Adrenal gland (tissue), 12 donors: Measurements from ENCODE around the gene GCG. TPM values are rescaled to one million over a fixed set of nuclear protein-coding genes. Genes with fewer than 3 reads are reported as not detected.

ENCODE experiments used
- DNase-seq, 7 donors: peaks; one replicate each; pipeline ENCODE4 v3.0.0-alpha.2; 2019 to 2020
- H3K27ac ChIP-seq, 5 donors: fragments of 200-600 bp; sonication (generic) in 4 of 5; 1 replicate in 3 of 5; 2 replicates in 2 of 5; pipeline versions ENCODE4 v1.5.1 to v1.8.0; 2016 to 2020; ENCODE audit warnings: mild to moderate bottlenecking in 1 of 5
- H3K27me3 ChIP-seq: fragments of 200-600 bp; 2 replicates; pipeline ENCODE4 v1.8.0; 2021
- H3K36me3 ChIP-seq, 2 donors: fragments of 200-600 bp; replicated peaks in 1 of 2; 1 replicate in 1 of 2; 2 replicates in 1 of 2; pipeline versions ENCODE4 v1.5.1 to v1.8.0; 2018 to 2022
- H3K4me1 ChIP-seq, 2 donors: fragments of 200-600 bp; replicated peaks in 1 of 2; 1 replicate in 1 of 2; 2 replicates in 1 of 2; pipeline versions ENCODE4 v1.5.1 to v1.8.0; 2018 to 2021
- H3K4me3 ChIP-seq, 4 donors: fragments of 200-600 bp; sonication (generic) in 3 of 4; one replicate each; pipeline ENCODE4 v1.5.1; 2016 to 2018
- H3K9me3 ChIP-seq, 3 donors: fragments of 200-600 bp; sonication (generic) in 1 of 3; replicated peaks in 1 of 3; 1 replicate in 2 of 3; 2 replicates in 1 of 3; pipeline versions ENCODE4 v1.5.1 to v1.8.0; 2016 to 2021
- POLR2A ChIP-seq, 2 donors: fragments of 450-650 bp; IDR thresholded peaks; one replicate each; pipeline ENCODE4 v1.6.1; 2017; ENCODE audit warnings: antibody characterized with exemption in 2 of 2, mild to moderate bottlenecking in 2 of 2, moderate library complexity in 1 of 2
- WGBS, 4 donors: extraction: QIAGEN DNeasy Blood & Tissue Kit in 2 of 4; methylation state at CpG; one replicate each; pipeline versions ENCODE4 v1.1.5 to v1.1.7; 2013 to 2017; 5-methylcytosine and 5-hydroxymethylcytosine counted together
- intact Hi-C, 2 donors: fragments of 100-400 bp; cut with DNase I; formaldehyde crosslinking; loops; one replicate each; pipeline versions ENCODE4 v1.14.1 to v1.15.0; 2022 to 2023
- polyA plus RNA-seq, 3 donors: library from polyadenylated mRNA; stranded (reverse); fragments of 200-250 nt in 2 of 3; fragments of 350-450 nt in 1 of 3; fragmentation: Illumina TruSeq in 1 of 3; extraction: RNeasy Lipid Tissue Mini Kit (QIAGEN cat#74804) in 1 of 3; gene quantifications; one replicate each; pipeline ENCODE4 v1.2.3, GENCODE V29; 2013 to 2014
- total RNA-seq, 9 donors: library from RNA; depleted of rRNA in 4 of 9; stranded (reverse); fragments of >200 nt in 4 of 9; fragments of 120-200 nt in 1 of 9; fragmentation: NEBNext Ultra II Directional in 1 of 9; extraction: Animal tissue kit (Norgen Biotek cat#: 25700) in 1 of 9; gene quantifications; one replicate each; pipeline versions ENCODE4 v1.1.0 to v1.2.4, GENCODE V29; 2013 to 2023
- TF ChIP-seq, protein P1 (sequence below), 6 experiments: fragments of 450-650 bp in 4 of 6; fragments of 200-600 bp in 2 of 6; sonication (generic) in 1 of 6; IDR thresholded peaks; 1 replicate in 5 of 6; 2 replicates in 1 of 6; pipeline versions ENCODE4 v1.5.1 to v1.8.0; 2016 to 2021; ENCODE audit warnings: antibody characterized with exemption in 6 of 6, mild to moderate bottlenecking in 2 of 6, moderate library complexity in 1 of 6
- donor health status: healthy with polysubstance abuse.
- donor health status: Bipolar disorder and iron deficiency.
- donor health status: DM: yes; HTN: yes; CAD: no.
- donor health status: DM: no; HTN: no; CAD: no.
- donor health status: DM: no; HTN: no; CAD: no.
- donor health status: DM: yes; HTN: yes; CAD: no.

GCG gene
- total and polyA plus RNA-seq, 12 donors, result 0.22 to 0.51 TPM; not detected in 10

DNA sequence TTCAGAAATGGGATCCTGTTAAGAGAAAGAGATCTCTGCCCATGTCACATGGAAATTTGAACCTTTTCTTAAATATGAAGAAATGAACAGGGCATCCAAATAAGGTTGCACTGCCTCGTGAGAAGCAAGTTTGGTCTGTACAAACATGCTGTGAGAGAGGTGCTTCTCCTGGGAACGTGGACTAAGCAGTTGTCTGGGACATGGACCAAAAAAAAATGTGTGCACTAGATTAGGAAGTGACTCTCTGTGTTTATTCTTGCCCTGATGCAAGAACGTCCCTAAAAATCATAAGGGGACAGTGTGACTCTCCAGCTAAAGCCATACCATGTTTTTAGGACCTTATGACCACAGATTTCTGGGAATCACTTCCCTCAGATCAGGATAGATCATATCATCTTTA lies 23.7 kb upstream of the GCG start:
- Histone ChIP-seq H3K36me3 (no peaks in the 10 kb centered on the region), H3K4me1 (no peaks in the 10 kb centered on the region), H3K27me3 (no peaks in the 10 kb centered on the region), H3K27ac (no peak overlapping the region), H3K9me3 (no peaks in the 10 kb centered on the region), H3K4me3 (no peak overlapping the region)
- no peak for TF ChIP-seq POLR2A (IDR thresholded peaks at IDR 0.05)
- TF ChIP-seq, protein P1, sequence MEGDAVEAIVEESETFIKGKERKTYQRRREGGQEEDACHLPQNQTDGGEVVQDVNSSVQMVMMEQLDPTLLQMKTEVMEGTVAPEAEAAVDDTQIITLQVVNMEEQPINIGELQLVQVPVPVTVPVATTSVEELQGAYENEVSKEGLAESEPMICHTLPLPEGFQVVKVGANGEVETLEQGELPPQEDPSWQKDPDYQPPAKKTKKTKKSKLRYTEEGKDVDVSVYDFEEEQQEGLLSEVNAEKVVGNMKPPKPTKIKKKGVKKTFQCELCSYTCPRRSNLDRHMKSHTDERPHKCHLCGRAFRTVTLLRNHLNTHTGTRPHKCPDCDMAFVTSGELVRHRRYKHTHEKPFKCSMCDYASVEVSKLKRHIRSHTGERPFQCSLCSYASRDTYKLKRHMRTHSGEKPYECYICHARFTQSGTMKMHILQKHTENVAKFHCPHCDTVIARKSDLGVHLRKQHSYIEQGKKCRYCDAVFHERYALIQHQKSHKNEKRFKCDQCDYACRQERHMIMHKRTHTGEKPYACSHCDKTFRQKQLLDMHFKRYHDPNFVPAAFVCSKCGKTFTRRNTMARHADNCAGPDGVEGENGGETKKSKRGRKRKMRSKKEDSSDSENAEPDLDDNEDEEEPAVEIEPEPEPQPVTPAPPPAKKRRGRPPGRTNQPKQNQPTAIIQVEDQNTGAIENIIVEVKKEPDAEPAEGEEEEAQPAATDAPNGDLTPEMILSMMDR (IDR thresholded peaks at IDR 0.05), result no peak
- intact Hi-C loops, result no loop called here
- no peak for DNase-seq
- WGBS, 4 donors, result 47 to 62% (median 49%) methylated on average over 3 of the region's 3 CpGs

- no peak for TF ChIP-seq POLR2A (IDR thresholded peaks at IDR 0.05)
- TF ChIP-seq, protein P1 (IDR thresholded peaks at IDR 0.05), result no peak
- Histone ChIP-seq H3K36me3 (no peaks in the 10 kb centered on the region), H3K27ac (no peak overlapping the region), H3K4me3 (no peak overlapping the region), H3K4me1 (no peaks in the 10 kb centered on the region), H3K27me3 (no peaks in the 10 kb centered on the region), H3K9me3 (no peaks in the 10 kb centered on the region)
- 74 to 87% (median 83%) methylated on average over 5 of the region's 5 CpGs for WGBS, 4 donors
- intact Hi-C loops, result no loop called here
- no peak for DNase-seq
These were observed 22.7 kb upstream of the GCG start for GRCh38 chr2:162174746-162175145.

GRCh38 chr2:162172802-162173370 lies 20.8 kb upstream of the GCG start:
- H3K4me3 ChIP-seq, result no peak overlapping the region
- H3K36me3 ChIP-seq, result no peaks in the 10 kb centered on the region
- DNase-seq, result no peak
- no peak overlapping the region for H3K27ac ChIP-seq
- no peaks in the 10 kb centered on the region for H3K27me3 ChIP-seq
- no peaks in the 10 kb centered on the region for H3K4me1 ChIP-seq
- TF ChIP-seq POLR2A (IDR thresholded peaks at IDR 0.05), result no peak
- TF ChIP-seq, protein P1 (IDR thresholded peaks at IDR 0.05), result no peak
- 64 to 93% (median 72%) methylated on average over 1 of the region's 1 CpG for WGBS, 4 donors
- no peaks in the 10 kb centered on the region for H3K9me3 ChIP-seq
- intact Hi-C loops, result no loop called here

DNA sequence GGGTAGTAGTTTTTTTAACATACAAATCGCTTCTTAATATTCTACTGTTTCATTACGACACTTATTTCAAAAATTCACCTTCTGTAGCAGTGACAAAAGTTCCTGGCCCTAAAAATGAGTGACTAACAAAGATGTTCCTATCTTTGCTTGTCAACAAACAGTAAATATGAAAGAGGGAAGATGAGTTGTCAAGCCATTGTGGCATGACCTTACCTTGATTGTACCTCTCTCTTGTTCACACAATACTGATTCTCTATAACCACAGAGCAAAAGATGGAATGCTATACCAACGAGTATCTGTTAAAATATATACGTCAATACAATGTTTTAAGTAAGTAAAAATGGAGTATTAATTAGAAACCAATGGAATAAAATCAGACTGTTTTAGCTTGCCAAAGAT lies 14.7 kb upstream of the GCG start:
- DNase-seq, result no peak
- Histone ChIP-seq H3K4me1 (no peaks in the 10 kb centered on the region), H3K36me3 (no peaks in the 10 kb centered on the region), H3K9me3 (no peaks in the 10 kb centered on the region), H3K27ac (no peak overlapping the region), H3K27me3 (no peaks in the 10 kb centered on the region), H3K4me3 (no peak overlapping the region)
- no peak for TF ChIP-seq POLR2A (IDR thresholded peaks at IDR 0.05)
- TF ChIP-seq, protein P1 (IDR thresholded peaks at IDR 0.05), result no peak
- intact Hi-C loops, result no loop called here
- WGBS, 4 donors, result 77 to 85% (median 79%) methylated on average over 4 of the region's 4 CpGs
